Lower leg skin (tissue), 4 donors: ENCODE results near the gene NOS1. TPM values are rescaled to one million over a fixed set of nuclear protein-coding genes. Genes with fewer than 3 reads are reported as not detected.

Experiments
- DNase-seq, 2 donors: peaks; one replicate each; pipeline ENCODE4 v3.0.0-alpha.2; 2019; ENCODE audit warnings: low spot score in 2 of 2
- H3K4me3 ChIP-seq: fragments of 200-600 bp; sonication (generic); 2 replicates; pipeline ENCODE4 v1.5.1; 2017; ENCODE audit warnings: mild to moderate bottlenecking, low read depth; ENCODE audit not compliant: poor library complexity, severe bottlenecking
- CTCF ChIP-seq, 3 donors: fragments of 450-650 bp; IDR thresholded peaks; one replicate each; pipeline ENCODE4 v1.5.1; 2016; ENCODE audit warnings: antibody characterized with exemption in 3 of 3, mild to moderate bottlenecking in 3 of 3, moderate library complexity in 2 of 3
- POLR2A ChIP-seq, 2 donors: fragments of 450-650 bp; IDR thresholded peaks; one replicate each; pipeline ENCODE4 v1.6.1; 2016 to 2017; ENCODE audit warnings: antibody characterized with exemption in 2 of 2, mild to moderate bottlenecking in 1 of 2, moderate library complexity in 1 of 2
- WGBS, 2 donors: methylation state at CpG; one replicate each; pipeline ENCODE4 v1.1.5; 2018; 5-methylcytosine and 5-hydroxymethylcytosine counted together
- intact Hi-C: fragments of 100-400 bp; cut with DNase I; formaldehyde crosslinking; loops from one replicate; pipeline ENCODE4 v1.15.0; 2023; ENCODE audit warnings: low total_unique reads
- total RNA-seq, 4 donors: library from RNA; depleted of rRNA; stranded (reverse); fragments of >200 nt; gene quantifications; one replicate each; pipeline ENCODE4 v1.1.0, GENCODE V29; 2016

NOS1 gene
- total RNA-seq, 4 donors from 2014 or later: 5.4 to 10.2 (median 7.2) TPM

GRCh38 chr12:117192057-117192456 lies 169.4 kb downstream of the NOS1 start:
- WGBS, 2 donors: 60 to 68% methylated on average over 2 of the region's 2 CpGs
- no peak overlapping the region for H3K4me3 ChIP-seq
- no peak for DNase-seq
- TF ChIP-seq CTCF (IDR thresholded peaks at IDR 0.05): no peak
- no peak for TF ChIP-seq POLR2A (IDR thresholded peaks at IDR 0.05)
- intact Hi-C loops: no loop called here

- WGBS, 2 donors: 4 to 5% methylated on average over 20 to 31 of the region's 59 CpGs
- DNase-seq: peak; percentile 83 to 98
- peak within 1 kb of the TSS; percentile 76 for H3K4me3 ChIP-seq
- TF ChIP-seq POLR2A (IDR thresholded peaks at IDR 0.05): peak in 1 of 2 donors; percentile 63
- TF ChIP-seq CTCF (IDR thresholded peaks at IDR 0.05): no peak
- intact Hi-C loops: no loop called here
Measured at GRCh38 chr12:117190210-117190781, 171.1 kb downstream of the NOS1 start, which contains the start of gene FBXO21. Gene FBXO21 (minus strand): TSS chr12:117190470. CDS start chr12:117190456, 14 bp downstream.

- intact Hi-C loops: no loop called here
- TF ChIP-seq POLR2A (IDR thresholded peaks at IDR 0.05) (no peak), CTCF (IDR thresholded peaks at IDR 0.05) (no peak)
- WGBS, 2 donors: 0 to 1% methylated on average over 23 to 37 of the region's 52 CpGs
- peak overlapping the region; percentile 76 for H3K4me3 ChIP-seq
- no peak for DNase-seq
Measured at GRCh38 chr12:117189725-117190209, 171.7 kb downstream of the NOS1 start.

GRCh38 chr12:117188961-117189724 lies 172.3 kb downstream of the NOS1 start:
- WGBS, 2 donors: 17 to 26% methylated on average over 25 of the region's 25 CpGs
- no peak for TF ChIP-seq POLR2A (IDR thresholded peaks at IDR 0.05)
- peak overlapping the region; percentile 76 for H3K4me3 ChIP-seq
- intact Hi-C loops: no loop called here
- no peak for DNase-seq

GRCh38 chr12:117188121-117188665 lies 173.2 kb downstream of the NOS1 start:
- intact Hi-C loops: no loop called here
- no peak for TF ChIP-seq POLR2A (IDR thresholded peaks at IDR 0.05)
- TF ChIP-seq CTCF (IDR thresholded peaks at IDR 0.05): no peak
- no peak overlapping the region for H3K4me3 ChIP-seq
- DNase-seq: no peak
- WGBS, 2 donors: 94 to 97% methylated on average over 12 of the region's 12 CpGs

- no peak for DNase-seq
- intact Hi-C loops: no loop called here
- WGBS, 2 donors: 77 to 80% methylated on average over 4 of the region's 4 CpGs
- no peak overlapping the region for H3K4me3 ChIP-seq
- TF ChIP-seq CTCF (IDR thresholded peaks at IDR 0.05) (no peak), POLR2A (IDR thresholded peaks at IDR 0.05) (no peak)
Measured at GRCh38 chr12:117187421-117187820, 174.0 kb downstream of the NOS1 start.
